H1 (cell line): ENCODE data around the gene KCNJ2. TPM values are rescaled to one million over a fixed set of nuclear protein-coding genes. Genes with fewer than 3 reads are reported as not detected.

Experiments used
- CTCF ChIA-PET: fragments of 300-600 bp; sonication (Branson Sonifier 250); formaldehyde crosslinking; loops from one replicate; lab custom pipeline; 2021; ENCODE audit not compliant: partially characterized antibody; lab: Charles Lee
- POLR2A ChIA-PET: fragments of 300-600 bp; sonication (Branson Sonifier 250); formaldehyde crosslinking; loops from one replicate; lab custom pipeline; 2021; ENCODE audit warnings: inconsistent platforms; ENCODE audit not compliant: partially characterized antibody; lab: Charles Lee
- DNase-seq, 2 experiments: peaks; one replicate each; pipeline versions ENCODE4 v3.0.0 to v3.0.0-alpha.2; 2010 to 2022; ENCODE audit warnings: low spot score in 2 of 2, low read depth in 1 of 2, mixed read lengths in 1 of 2
- FAIRE-seq: peaks from 2 replicates; lab custom pipeline; 2011; peaks lifted over from hg19 to GRCh38; lab: Jason Lieb, UNC
- H2AFZ ChIP-seq: 2 replicates; pipeline ENCODE4 v1.8.1; 2012; ENCODE audit warnings: low read length, inconsistent platforms
- H2AK5ac ChIP-seq: 2 replicates; pipeline ENCODE4 v1.6.1; 2013; ENCODE audit warnings: low read depth, low read length
- H2BK120ac ChIP-seq: replicated peaks from 2 replicates; pipeline ENCODE3; 2013; ENCODE audit warnings: low read depth, low read length, inconsistent platforms
- H2BK12ac ChIP-seq: 2 replicates; pipeline ENCODE4 v1.6.1; 2013; ENCODE audit warnings: low read depth, low read length
- H2BK15ac ChIP-seq: 2 replicates; pipeline ENCODE4 v1.6.1; 2013; ENCODE audit warnings: low read length
- H2BK20ac ChIP-seq: 2 replicates; pipeline ENCODE4 v1.6.1; 2013; ENCODE audit warnings: low read length
- H2BK5ac ChIP-seq: 2 replicates; pipeline ENCODE4 v1.6.1; 2013; ENCODE audit warnings: low read depth, low read length
- H3K14ac ChIP-seq: 2 replicates; pipeline ENCODE4 v1.6.1; 2013; ENCODE audit warnings: inconsistent platforms; ENCODE audit not compliant: insufficient read length
- H3K18ac ChIP-seq: 2 replicates; pipeline ENCODE4 v1.6.1; 2013; ENCODE audit warnings: low read length; ENCODE audit errors: extremely low read depth
- H3K23ac ChIP-seq: 2 replicates; pipeline ENCODE4 v1.6.1; 2013; ENCODE audit warnings: inconsistent platforms; ENCODE audit not compliant: insufficient read length
- H3K23me2 ChIP-seq: 2 replicates; pipeline ENCODE4 v1.6.1; 2013; ENCODE audit warnings: low read depth, low read length
- H3K27ac ChIP-seq: 2 replicates; pipeline ENCODE4 v1.6.1; 2011; ENCODE audit warnings: low read depth, low read length, inconsistent platforms
- H3K27me3 ChIP-seq, 4 experiments: replicated peaks in 1 of 4; 1 replicate in 1 of 4; 2 replicates in 3 of 4; pipeline versions ENCODE4 v1.6.1 to v1.8.1; 2011 to 2013; ENCODE audit warnings: low read length in 3 of 4, mild to moderate bottlenecking in 3 of 4, inconsistent platforms in 2 of 4, mixed read lengths in 2 of 4, moderate library complexity in 1 of 4; ENCODE audit not compliant: control insufficient read depth in 3 of 4, insufficient read depth in 3 of 4; ENCODE audit errors: extremely low read depth in 1 of 4
- H3K36me3 ChIP-seq, 4 experiments: 2 replicates each; pipeline versions ENCODE4 v1.6.1 to v1.8.1; 2011 to 2013; ENCODE audit warnings: mild to moderate bottlenecking in 4 of 4, low read length in 3 of 4, moderate library complexity in 2 of 4, control low read depth in 1 of 4, inconsistent platforms in 1 of 4; ENCODE audit not compliant: insufficient read depth in 4 of 4, control insufficient read depth in 2 of 4
- H3K4ac ChIP-seq: replicated peaks from 2 replicates; pipeline ENCODE3; 2013; ENCODE audit warnings: low read length, low read depth, mixed read lengths, inconsistent platforms; ENCODE audit not compliant: insufficient read length
- H3K4me1 ChIP-seq, 4 experiments: replicated peaks in 1 of 4; 1 replicate in 1 of 4; 2 replicates in 3 of 4; pipeline versions ENCODE4 v1.6.1 to v1.8.1; 2011 to 2013; ENCODE audit warnings: low read length in 3 of 4, inconsistent platforms in 2 of 4, mixed read lengths in 1 of 4; ENCODE audit not compliant: insufficient read depth in 4 of 4, control insufficient read depth in 3 of 4
- H3K4me2 ChIP-seq, 2 experiments: 2 replicates each; pipeline versions ENCODE4 v1.6.1 to v1.8.1; 2011 to 2013; ENCODE audit warnings: low read depth in 2 of 2, low read length in 2 of 2, control low read depth in 1 of 2, inconsistent platforms in 1 of 2, mild to moderate bottlenecking in 1 of 2; ENCODE audit not compliant: insufficient read depth in 1 of 2
- H3K4me3 ChIP-seq, 4 experiments: fragments of 200-600, 300-600 bp in 1 of 4; sonication (generic), shearing (Covaris generic), sonication (Bioruptor Twin) in 1 of 4; 2 replicates each; pipeline versions ENCODE4 v1.5.1 to v1.8.1; 2011 to 2016; ENCODE audit warnings: low read length in 4 of 4, low read depth in 3 of 4, control low read depth in 2 of 4, inconsistent platforms in 2 of 4, mild to moderate bottlenecking in 2 of 4, mixed read lengths in 1 of 4, moderate library complexity in 1 of 4; ENCODE audit not compliant: insufficient read depth in 2 of 4; ENCODE audit errors: extremely low read depth in 1 of 4
- H3K56ac ChIP-seq: replicated peaks from 2 replicates; pipeline ENCODE3; 2013; ENCODE audit warnings: low read depth, mild to moderate bottlenecking, mixed read lengths, low read length, inconsistent platforms; ENCODE audit not compliant: insufficient read length
- H3K79me1 ChIP-seq: 2 replicates; pipeline ENCODE4 v1.6.1; 2013; ENCODE audit warnings: low read depth, low read length, control low read depth
- H3K79me2 ChIP-seq, 2 experiments: 2 replicates each; pipeline versions ENCODE4 v1.6.1 to v1.8.1; 2012 to 2013; ENCODE audit warnings: low read length in 2 of 2, mild to moderate bottlenecking in 2 of 2, inconsistent platforms in 1 of 2; ENCODE audit not compliant: insufficient read depth in 2 of 2, control insufficient read depth in 1 of 2
- H3K9ac ChIP-seq, 4 experiments: replicated peaks in 1 of 4; 1 replicate in 1 of 4; 2 replicates in 3 of 4; pipeline versions ENCODE4 v1.6.1 to v1.8.1; 2011 to 2013; ENCODE audit warnings: low read depth in 3 of 4, low read length in 3 of 4, control low read depth in 2 of 4, mild to moderate bottlenecking in 2 of 4, moderate library complexity in 2 of 4, inconsistent platforms in 1 of 4; ENCODE audit errors: extremely low read depth in 1 of 4
- H3K9me3 ChIP-seq, 2 experiments: 2 replicates each; pipeline versions ENCODE4 v1.6.1 to v1.8.1; 2012 to 2013; ENCODE audit warnings: mild to moderate bottlenecking in 2 of 2, moderate library complexity in 2 of 2, control low read depth in 1 of 2, inconsistent platforms in 1 of 2, low read depth in 1 of 2, low read length in 1 of 2, mixed read lengths in 1 of 2; ENCODE audit not compliant: insufficient read depth in 2 of 2
- H4K20me1 ChIP-seq, 2 experiments: replicated peaks in 1 of 2; 2 replicates each; pipeline versions ENCODE3 to v1.8.1; 2011 to 2013; ENCODE audit warnings: inconsistent platforms in 2 of 2, low read length in 2 of 2, mild to moderate bottlenecking in 1 of 2; ENCODE audit not compliant: insufficient read depth in 2 of 2, control insufficient read depth in 1 of 2
- H4K5ac ChIP-seq: 2 replicates; pipeline ENCODE4 v1.6.1; 2013; ENCODE audit warnings: low read length, low read depth, mixed read lengths, inconsistent platforms; ENCODE audit not compliant: insufficient read length
- H4K8ac ChIP-seq: 2 replicates; pipeline ENCODE4 v1.8.0; 2013; ENCODE audit warnings: mild to moderate bottlenecking, moderate library complexity, low read length, inconsistent platforms; ENCODE audit not compliant: insufficient read depth; ENCODE audit errors: extremely low read depth
- H4K91ac ChIP-seq: replicated peaks from 2 replicates; pipeline ENCODE3; 2013; ENCODE audit warnings: low read length, mixed read lengths, inconsistent platforms; ENCODE audit not compliant: insufficient read length
- ASH2L ChIP-seq: fragments of 200-600, 300-600 bp; sonication (generic); IDR thresholded peaks from one replicate; pipeline ENCODE4 v1.7.1; 2017; ENCODE audit warnings: low read length
- CHD2 ChIP-seq: IDR thresholded peaks from 2 replicates; pipeline ENCODE4 v1.6.1; 2012; ENCODE audit warnings: low read length, improper control_type of control experiment
- CTBP2 ChIP-seq: IDR thresholded peaks from 2 replicates; pipeline ENCODE4 v1.7.0; 2011; ENCODE audit warnings: borderline replicate concordance, mild to moderate bottlenecking, moderate library complexity, mixed read lengths, low read length; ENCODE audit not compliant: insufficient read depth, insufficient read length
- HDAC6 ChIP-seq: IDR thresholded peaks from one replicate; pipeline ENCODE4 v1.7.1; 2012; ENCODE audit warnings: low read depth, mild to moderate bottlenecking, inconsistent platforms, low read length, moderate library complexity
- PHF8 ChIP-seq: fragments of 200-600 bp; sonication (generic); conservative IDR thresholded peaks from 2 replicates; pipeline ENCODE4 v1.7.1; 2012; ENCODE audit warnings: low read depth, mild to moderate bottlenecking, inconsistent platforms, low read length, moderate library complexity
- POLR2A ChIP-seq, 2 experiments: IDR thresholded peaks; 1 replicate in 1 of 2; 2 replicates in 1 of 2; pipeline ENCODE4 v1.6.1; 2011; ENCODE audit warnings: low read depth in 2 of 2, low read length in 2 of 2, mild to moderate bottlenecking in 2 of 2; ENCODE audit errors: control extremely low read depth in 1 of 2
- SUZ12 ChIP-seq: fragments of 200-600 bp; sonication (generic); IDR thresholded peaks from 2 replicates; pipeline ENCODE4 v1.6.1; 2012; ENCODE audit warnings: mild to moderate bottlenecking, inconsistent platforms, low read length, moderate library complexity, mixed read lengths
- TAF1 ChIP-seq: IDR thresholded peaks from 2 replicates; pipeline ENCODE4 v1.6.1; 2011; ENCODE audit warnings: mild to moderate bottlenecking, low read depth, low read length
- TAF7 ChIP-seq: optimal IDR thresholded peaks from 2 replicates; pipeline ENCODE3; 2011; ENCODE audit warnings: low read depth, mild to moderate bottlenecking, inconsistent platforms, low read length, moderate library complexity, borderline replicate concordance
- TBP ChIP-seq: IDR thresholded peaks from 2 replicates; pipeline ENCODE4 v1.6.1; 2011; ENCODE audit warnings: low read depth, low read length, improper control_type of control experiment
- ZNF274 ChIP-seq: IDR thresholded peaks from 2 replicates; pipeline ENCODE4 v1.7.0; 2012; ENCODE audit warnings: low read length, borderline replicate concordance; ENCODE audit errors: extremely low read depth
- WGBS, 2 experiments: shearing (Covaris generic) in 1 of 2; methylation state at CpG; one replicate each; pipeline versions ENCODE4 v1.1.6 to v1.1.7; 2013 to 2015; ENCODE audit warnings: low lambda C conversion rate in 2 of 2, mixed read lengths in 2 of 2, inconsistent platforms in 1 of 2, low coverage in 1 of 2, missing lambda C conversion rate in 1 of 2; ENCODE audit not compliant: insufficient replicate concordance in 2 of 2, insufficient coverage in 1 of 2, insufficient read length in 1 of 2; ENCODE audit errors: extremely low coverage in 1 of 2, missing lambda C conversion rate in 1 of 2; 5-methylcytosine and 5-hydroxymethylcytosine counted together
- long read RNA-seq, 2 experiments: library from RNA in 1 of 2; library from capped mRNA in 1 of 2; stranded (forward); transcript quantifications; one replicate each; pipeline ENCODE4 v2.0.0, GENCODE V29; 2021; ENCODE audit warnings: inconsistent platforms in 1 of 2
- polyA minus RNA-seq, 3 experiments: library from RNA; depleted of rRNA, polyadenylated mRNA; stranded (reverse); fragments of >200 nt; gene quantifications; 1 replicate in 2 of 3; 2 replicates in 1 of 3; pipeline ENCODE4 v1.2.3, GENCODE V29; 2011
- polyA plus RNA-seq, 7 experiments: library from polyadenylated mRNA; depleted of rRNA in 3 of 7; stranded (reverse) in 5 of 7; unstranded in 2 of 7; fragments of >200 nt in 5 of 7; fragments of 200-250 nt in 2 of 7; gene quantifications; 1 replicate in 5 of 7; 2 replicates in 1 of 7; 4 replicates in 1 of 7; pipeline versions ENCODE4 v1.2.1 to v1.2.3, GENCODE V29; 2011 to 2013; ENCODE audit warnings: missing spikeins in 2 of 7, mixed read lengths in 2 of 7
- total RNA-seq: library from RNA; stranded (reverse); fragmentation: NEBNext Ultra II Directional; extraction: Animal tissue kit (Norgen Biotek cat#: 25700); gene quantifications from 2 replicates; pipeline ENCODE4 v1.2.1, GENCODE V29; 2021

The KCNJ2 gene
- total RNA-seq (0.59 and 0.76 TPM in 2 replicates), polyA plus RNA-seq (2011; rRNA removed) (0.16 and 0.23 TPM in 2 replicates), polyA minus RNA-seq (2011; rRNA and poly(A)+ RNA removed) (2.1 and 4.1 TPM in 2 replicates)
- 0.21 TPM for polyA plus RNA-seq (2011; cell fraction: cytosol; rRNA removed)
- polyA plus RNA-seq (2011; cell fraction: nucleus; rRNA removed) = 0.23 TPM
- polyA plus RNA-seq (2012, experiment 1 of 2) = 0.40 to 0.63 TPM (median 0.51 TPM) in 4 replicates
- polyA plus RNA-seq (2012, experiment 2 of 2) = 0.08 TPM
- 0.63 TPM for polyA plus RNA-seq (2013, experiment 1 of 2)
- 0.70 TPM for polyA plus RNA-seq (2013, experiment 2 of 2)
- polyA minus RNA-seq (2011; cell fraction: cytosol; rRNA and poly(A)+ RNA removed) = 0.37 TPM
- polyA minus RNA-seq (2011; cell fraction: nucleus; rRNA and poly(A)+ RNA removed) = 1.3 TPM
- long read RNA-seq, experiment 1 = 0 reads
- long read RNA-seq, experiment 2 = 0 reads

- Histone ChIP-seq H4K91ac (no peak within 1 kb of the TSS), H3K27ac (no peak within 1 kb of the TSS), H2BK12ac (no peak within 1 kb of the TSS), H3K23me2 (peaks cover 15% of the 10 kb centered on the region), H2BK5ac (no peak within 1 kb of the TSS), H3K18ac (no peak within 1 kb of the TSS), H2BK120ac (no peak within 1 kb of the TSS), H3K4ac (no peak within 1 kb of the TSS), H3K36me3 (no peaks in the 10 kb centered on the region), H2AK5ac (no peak within 1 kb of the TSS), H3K4me3 (peak within 1 kb of the TSS; percentile 78 to 84 (median 84)), H3K79me1 (no peaks in the 10 kb centered on the region), H3K14ac (no peak within 1 kb of the TSS), H2BK20ac (no peak within 1 kb of the TSS), H4K20me1 (no peaks in the 10 kb centered on the region), H4K5ac (no peak within 1 kb of the TSS), H3K4me1 (no peaks in the 10 kb centered on the region; a peak in 2 of 7 replicates), H2AFZ (peak within 1 kb of the TSS; percentile 88), H3K27me3 (peaks cover 0 to 29% (median 13%) of the 10 kb centered on the region in 4 experiments; a peak in 5 of 7 replicates), H3K56ac (no peak within 1 kb of the TSS), H3K9ac (peak within 1 kb of the TSS in 3 of 4 experiments; percentile 4 to 70 (median 67); a peak in 4 of 7 replicates), H3K79me2 (no peaks in the 10 kb centered on the region), H3K9me3 (no peaks in the 10 kb centered on the region), H3K23ac (no peak within 1 kb of the TSS), H4K8ac (peak within 1 kb of the TSS; percentile 63), H2BK15ac (no peak within 1 kb of the TSS), H3K4me2 (peak within 1 kb of the TSS; percentile 96 to 98)
- ChIA-PET CTCF (interaction anchor here (1.1 to 1.9 kb wide), 2 partner anchors 367 to 598 kb away, joined by 3 to 7 read pairs; no protein-coding TSS in a partner anchor), POLR2A (no interaction called here)
- DNase-seq (peak; percentile 56 to 88), FAIRE-seq (no peak)
- 0% methylated on average over 26 of the region's 67 CpGs; no CpG with 5 or more reads in 1 of the 2 experiments for WGBS, 2 experiments
- no peak for TF ChIP-seq CHD2
- TF ChIP-seq TBP = peak; percentile 52; the same call in 1 of the 2 replicates
- TF ChIP-seq HDAC6 = no peak
- TF ChIP-seq ASH2L = peak; percentile 80
- TF ChIP-seq SUZ12 = peak; percentile 2; the same call in 1 of the 2 replicates
- peak; percentile 34 for TF ChIP-seq CTBP2
- peak; percentile 29 for TF ChIP-seq TAF7
- TF ChIP-seq PHF8 = peak; percentile 47; the same call in 1 of the 2 replicates
- TF ChIP-seq ZNF274 = no peak
- TF ChIP-seq POLR2A (IDR thresholded peaks at IDR 0.05; ENCODE audit: control extremely low read depth in 1 of 2, low read depth in 2 of 2, low read length in 2 of 2) = peak; percentile 43 to 83
- TF ChIP-seq TAF1 = peak; percentile 89
These were observed at the start of gene KCNJ2 for GRCh38 chr17:70168977-70169708. TSS of gene KCNJ2 (plus strand) at chr17:70169532. CDS start at chr17:70175040, 5,508 bp downstream.
